Measurements from ENCODE around the gene ZIC1.

The ZIC1 gene

GRCh38 chr3:147422196-147422595, 13.0 kb downstream of the ZIC1 start:
- H3K27me3 ChIP-seq (replicated peaks; ENCODE audit: control insufficient read depth, insufficient read depth, low read length), result peaks cover 1% of the 10 kb centered on the region; the same call in 1 of the 2 replicates
- TF ChIP-seq CTCF (IDR thresholded peaks at IDR 0.05; ENCODE audit: insufficient read depth, low read length, poor library complexity, severe bottlenecking), result no peak
- no peak for DNase-seq (ENCODE audit: extremely low read depth, insufficient read length)
- H3K4me3 ChIP-seq (replicated peaks; ENCODE audit: low read depth, low read length), result no peak overlapping the region
- no peaks in the 10 kb centered on the region for H3K36me3 ChIP-seq (ENCODE audit: control insufficient read depth, insufficient read depth, low read length)

DNA sequence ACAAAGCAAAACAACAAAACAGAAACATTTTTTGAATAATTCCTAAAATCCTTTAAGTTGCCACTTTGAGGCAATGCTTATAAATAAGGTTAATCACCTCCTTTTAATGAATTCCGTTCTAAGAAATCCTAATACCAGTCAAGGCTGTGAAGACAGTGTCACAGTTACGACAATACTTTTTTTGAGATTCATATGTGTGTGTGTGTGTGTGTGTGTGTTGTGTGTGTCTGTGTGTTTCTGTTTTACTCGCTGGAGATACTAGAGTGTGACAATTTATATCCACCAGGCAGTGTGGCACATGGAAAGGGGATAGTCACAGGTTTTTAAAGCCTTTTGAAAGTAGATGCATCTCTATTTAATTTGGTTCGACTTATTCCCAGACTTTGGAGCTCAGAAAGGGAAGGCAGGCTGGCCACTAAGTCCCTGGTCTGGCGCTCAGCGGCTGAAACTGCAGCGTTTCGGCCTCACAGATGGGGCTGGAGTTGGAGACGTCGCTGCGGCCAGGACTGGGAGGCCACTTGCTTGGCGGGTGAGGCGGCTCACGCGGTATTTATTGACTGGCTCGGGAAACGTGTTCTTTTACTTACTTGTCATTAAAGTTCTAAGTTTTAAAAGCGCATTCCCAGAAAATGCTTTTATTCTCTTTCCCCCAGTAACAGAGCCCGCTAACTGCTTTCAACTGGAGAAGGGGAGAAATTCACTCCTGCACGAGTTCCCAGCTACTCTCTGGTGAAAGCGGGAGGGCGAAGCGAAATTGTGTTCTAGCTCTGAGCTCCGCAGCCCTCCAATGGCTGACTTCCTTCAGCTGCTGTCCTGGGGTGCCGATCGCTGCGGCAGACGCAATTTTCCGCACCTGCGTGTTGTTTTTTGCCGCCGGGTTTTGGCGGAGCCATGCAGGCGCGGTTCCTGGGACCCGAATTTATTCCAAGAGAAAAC, 13.7 kb downstream of the ZIC1 start:
- no peak for TF ChIP-seq CTCF (IDR thresholded peaks at IDR 0.05; ENCODE audit: insufficient read depth, low read length, poor library complexity, severe bottlenecking)
- no peaks in the 10 kb centered on the region for H3K36me3 ChIP-seq (ENCODE audit: control insufficient read depth, insufficient read depth, low read length)
- H3K4me3 ChIP-seq (replicated peaks; ENCODE audit: low read depth, low read length), result no peak overlapping the region
- DNase-seq (ENCODE audit: extremely low read depth, insufficient read length), result no peak
- peaks cover 1% of the 10 kb centered on the region; the same call in 1 of the 2 replicates for H3K27me3 ChIP-seq (replicated peaks; ENCODE audit: control insufficient read depth, insufficient read depth, low read length)

DNA sequence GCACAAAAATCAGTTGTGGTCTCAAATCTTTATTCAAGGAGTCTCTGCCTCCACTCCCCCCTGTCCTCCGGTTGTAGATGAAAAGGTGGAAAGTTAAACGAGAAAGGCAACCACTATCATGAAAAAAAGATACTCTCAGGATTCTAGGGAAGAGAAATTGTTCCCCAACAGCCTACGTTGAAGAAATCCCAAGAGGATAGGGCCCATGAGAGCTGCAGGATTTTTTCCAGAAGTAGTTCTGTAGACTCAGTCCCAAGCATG, 14.3 kb downstream of the ZIC1 start:
- DNase-seq (ENCODE audit: extremely low read depth, insufficient read length), result no peak
- Histone ChIP-seq H3K27me3 (replicated peaks; ENCODE audit: control insufficient read depth, insufficient read depth, low read length) (peaks cover 1% of the 10 kb centered on the region; the same call in 1 of the 2 replicates), H3K36me3 (ENCODE audit: control insufficient read depth, insufficient read depth, low read length) (no peaks in the 10 kb centered on the region), H3K4me3 (replicated peaks; ENCODE audit: low read depth, low read length) (no peak overlapping the region)
- TF ChIP-seq CTCF (IDR thresholded peaks at IDR 0.05; ENCODE audit: insufficient read depth, low read length, poor library complexity, severe bottlenecking), result no peak

DNA sequence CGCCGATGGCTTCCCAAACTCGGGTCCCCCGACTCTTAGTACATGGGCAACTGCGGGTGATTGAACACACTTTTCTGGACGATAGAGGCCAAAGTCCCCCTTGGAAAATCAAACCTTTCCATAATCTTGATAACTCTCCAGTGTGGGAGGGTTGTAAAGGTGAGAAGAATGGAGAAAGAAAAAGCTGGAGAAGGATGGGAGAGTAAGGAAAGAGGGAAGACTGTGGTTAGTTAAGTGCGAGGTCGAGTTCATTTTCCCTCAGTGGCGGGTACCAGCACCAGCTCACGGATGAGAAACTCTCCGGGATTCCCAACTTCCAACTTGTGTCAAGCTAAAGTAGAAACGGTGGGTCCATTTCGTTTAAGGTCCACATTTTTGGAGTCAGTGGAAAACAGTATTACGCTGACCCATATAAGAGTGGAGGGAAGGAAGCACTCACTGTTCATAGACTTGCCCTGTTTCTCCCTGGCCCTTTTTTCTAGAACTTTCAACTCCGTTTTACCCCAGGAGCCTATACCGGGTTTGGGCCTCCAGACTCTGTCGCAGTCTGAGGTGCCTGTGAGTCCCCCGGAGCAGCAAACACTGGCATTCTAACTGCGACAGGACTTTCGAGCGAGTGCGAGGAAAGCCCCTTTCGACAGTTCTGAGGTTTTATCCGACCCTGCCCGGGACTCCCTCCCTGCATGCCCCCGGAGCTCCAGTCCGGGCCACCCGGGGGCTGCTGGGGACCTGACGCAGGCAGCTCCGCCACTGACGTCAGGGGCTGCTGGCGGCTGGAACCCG, 14.8 kb downstream of the ZIC1 start:
- H3K36me3 ChIP-seq (ENCODE audit: control insufficient read depth, insufficient read depth, low read length), result no peaks in the 10 kb centered on the region
- TF ChIP-seq CTCF (IDR thresholded peaks at IDR 0.05; ENCODE audit: insufficient read depth, low read length, poor library complexity, severe bottlenecking), result no peak
- no peak overlapping the region for H3K4me3 ChIP-seq (replicated peaks; ENCODE audit: low read depth, low read length)
- no peak for DNase-seq (ENCODE audit: extremely low read depth, insufficient read length)
- H3K27me3 ChIP-seq (replicated peaks; ENCODE audit: control insufficient read depth, insufficient read depth, low read length), result no peaks in the 10 kb centered on the region; the same call in 1 of the 2 replicates

DNA sequence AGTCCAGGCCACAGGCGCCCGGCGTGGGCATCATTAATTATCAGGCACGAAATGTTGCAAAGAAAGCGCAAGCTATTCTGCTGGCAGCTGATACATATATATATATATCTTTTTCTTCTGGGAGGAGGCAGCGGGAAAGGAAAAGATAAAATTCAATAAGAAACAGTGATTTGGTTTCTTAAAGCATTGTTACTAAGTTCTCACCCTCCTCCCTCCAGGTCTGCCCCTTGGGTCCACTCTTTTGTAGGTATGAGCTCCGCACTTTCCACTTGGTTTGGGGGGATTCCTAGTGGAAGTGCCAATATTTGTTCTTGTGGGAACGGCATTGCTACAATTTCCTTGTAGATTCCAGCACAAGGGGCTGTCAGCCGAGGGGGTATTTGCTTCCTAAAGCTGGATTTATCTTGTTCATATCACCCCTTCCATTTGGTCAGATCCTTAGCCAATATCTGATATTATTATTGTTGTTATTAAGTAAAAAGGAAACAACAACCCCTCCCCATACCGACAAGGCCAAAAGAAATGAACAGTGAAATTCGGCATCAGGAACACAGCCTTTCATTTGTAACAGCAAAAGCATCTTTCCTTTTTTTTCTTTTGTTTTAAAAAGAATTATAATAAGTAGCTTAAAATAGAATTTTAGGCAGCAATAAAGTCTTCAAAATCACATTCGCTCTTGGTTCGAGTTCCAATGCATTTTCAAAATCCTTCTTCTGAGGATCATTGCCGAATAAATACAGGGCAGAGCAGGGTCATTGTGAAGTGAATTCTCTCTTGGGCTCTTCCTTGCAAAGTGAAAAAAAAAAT, 15.6 kb downstream of the ZIC1 start:
- H3K36me3 ChIP-seq (ENCODE audit: control insufficient read depth, insufficient read depth, low read length), result no peaks in the 10 kb centered on the region
- no peak overlapping the region for H3K4me3 ChIP-seq (replicated peaks; ENCODE audit: low read depth, low read length)
- TF ChIP-seq CTCF (IDR thresholded peaks at IDR 0.05; ENCODE audit: insufficient read depth, low read length, poor library complexity, severe bottlenecking), result no peak
- DNase-seq (ENCODE audit: extremely low read depth, insufficient read length), result no peak
- H3K27me3 ChIP-seq (replicated peaks; ENCODE audit: control insufficient read depth, insufficient read depth, low read length), result no peaks in the 10 kb centered on the region

Data from GM06990 (cell line).